WTC11 (cell line): ENCODE measurements around the gene CLCNKB.

ENCODE experiments used
- CREM ChIP-seq: sonication (generic); formaldehyde crosslinking; IDR thresholded peaks from 2 replicates; pipeline ENCODE4 v1.8.1; 2022; ENCODE audit warnings: mild to moderate bottlenecking, missing genetic modification reagents, moderate library complexity
- FOXP1 ChIP-seq: sonication (generic); formaldehyde crosslinking; IDR thresholded peaks from 2 replicates; pipeline ENCODE4 v1.8.0; 2022; ENCODE audit warnings: missing genetic modification reagents, mild to moderate bottlenecking, moderate library complexity, borderline replicate concordance
- GTF2I ChIP-seq: fragments of 250-450 bp; sonication (Bioruptor Pico); conservative IDR thresholded peaks from 2 replicates; pipeline ENCODE4 v1.4.0; 2021; ENCODE audit warnings: mild to moderate bottlenecking
- IRF2 ChIP-seq: sonication (generic); formaldehyde crosslinking; IDR thresholded peaks from 2 replicates; pipeline ENCODE4 v1.8.0; 2022; ENCODE audit warnings: low read depth, missing genetic modification reagents, borderline replicate concordance
- TEAD1 ChIP-seq: sonication (generic); formaldehyde crosslinking; IDR thresholded peaks from 2 replicates; pipeline ENCODE4 v1.8.0; 2022; ENCODE audit warnings: mild to moderate bottlenecking, missing genetic modification reagents
- ZBTB21 ChIP-seq: sonication (generic); formaldehyde crosslinking; IDR thresholded peaks from 2 replicates; pipeline ENCODE4 v1.8.1; 2023; ENCODE audit warnings: mild to moderate bottlenecking, missing genetic modification reagents, borderline replicate concordance
- ZNF232 ChIP-seq: sonication (generic); formaldehyde crosslinking; IDR thresholded peaks from 2 replicates; pipeline ENCODE4 v1.8.0; 2022; ENCODE audit warnings: mild to moderate bottlenecking, missing genetic modification reagents
- TF ChIP-seq, protein P1 (sequence below): sonication (generic); formaldehyde crosslinking; IDR thresholded peaks from 2 replicates; pipeline ENCODE4 v1.8.0; 2022; ENCODE audit warnings: missing genetic modification reagents
- TF ChIP-seq, protein P2 (sequence below): sonication (generic); formaldehyde crosslinking; IDR thresholded peaks from 2 replicates; pipeline ENCODE4 v1.8.1; 2023; ENCODE audit warnings: mild to moderate bottlenecking, missing genetic modification reagents, moderate library complexity
- TF ChIP-seq, protein P3 (sequence below): sonication (generic); formaldehyde crosslinking; IDR thresholded peaks from 2 replicates; pipeline ENCODE4 v1.8.0; 2022; ENCODE audit warnings: mild to moderate bottlenecking, missing genetic modification reagents
- TF ChIP-seq, protein P4 (sequence below): fragments of 200-600 bp; IDR thresholded peaks from 2 replicates; pipeline ENCODE4 v1.8.0; 2022; ENCODE audit warnings: antibody characterized with exemption
- TF ChIP-seq, protein P5 (sequence below): sonication (generic); formaldehyde crosslinking; IDR thresholded peaks from 2 replicates; pipeline ENCODE4 v1.8.0; 2023; ENCODE audit warnings: missing genetic modification reagents
- TF ChIP-seq, protein P6 (sequence below): sonication (generic); formaldehyde crosslinking; conservative IDR thresholded peaks from 2 replicates; pipeline ENCODE4 v1.8.1; 2023; ENCODE audit warnings: mild to moderate bottlenecking, low read depth, missing genetic modification reagents, moderate library complexity

DNA sequence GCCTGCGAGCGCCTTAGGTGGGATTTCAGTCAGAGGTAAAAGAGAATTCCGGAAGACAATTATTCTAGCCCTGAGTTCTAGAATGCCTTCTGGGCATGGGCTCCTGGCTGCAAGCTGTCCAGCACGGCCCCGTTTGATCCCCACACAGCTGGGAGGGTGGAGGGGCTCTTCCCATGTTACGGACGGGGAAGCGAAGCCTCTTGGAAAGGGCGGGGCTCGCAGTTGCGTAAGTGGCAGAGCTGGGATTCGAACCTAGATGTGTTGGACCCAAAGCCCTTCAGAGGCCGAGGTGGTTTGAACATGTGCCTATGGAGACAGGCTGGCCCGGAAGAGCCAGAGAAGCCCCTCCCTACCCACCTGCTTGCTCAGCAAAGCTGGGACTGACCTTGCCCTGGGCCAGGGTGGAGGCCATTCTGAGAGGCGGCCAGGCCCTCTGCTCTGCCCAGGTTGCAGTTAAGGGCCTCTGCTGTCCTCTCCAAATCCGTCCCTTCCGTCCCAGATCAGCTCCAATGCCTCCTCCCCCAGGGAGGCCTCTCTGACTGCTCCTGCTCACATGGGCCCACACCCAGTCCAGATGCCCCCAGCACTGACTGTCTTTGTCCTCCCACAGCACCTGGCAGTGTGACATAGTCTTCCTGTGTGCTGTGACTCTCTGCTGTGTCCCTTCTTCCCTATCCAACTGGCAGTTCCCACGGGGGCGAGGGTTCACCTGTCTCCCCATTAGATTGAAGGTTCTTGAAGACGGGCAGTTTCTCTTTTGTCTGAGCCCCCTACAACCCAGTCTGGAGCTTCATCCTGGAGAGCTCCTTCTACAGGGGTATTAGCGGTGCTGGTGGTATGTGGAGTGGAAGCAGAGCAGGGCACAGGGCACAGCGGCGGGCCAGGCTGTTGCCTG is 24.6 kb upstream of the CLCNKB start:
- TF ChIP-seq IRF2 (no peak), GTF2I (no peak), TEAD1 (CRISPR knock-in tag) (no peak), ZNF232 (CRISPR knock-in tag) (no peak), FOXP1 (CRISPR knock-in tag) (no peak), ZBTB21 (CRISPR knock-in tag) (no peak), CREM (no peak)
- TF ChIP-seq, protein P1, sequence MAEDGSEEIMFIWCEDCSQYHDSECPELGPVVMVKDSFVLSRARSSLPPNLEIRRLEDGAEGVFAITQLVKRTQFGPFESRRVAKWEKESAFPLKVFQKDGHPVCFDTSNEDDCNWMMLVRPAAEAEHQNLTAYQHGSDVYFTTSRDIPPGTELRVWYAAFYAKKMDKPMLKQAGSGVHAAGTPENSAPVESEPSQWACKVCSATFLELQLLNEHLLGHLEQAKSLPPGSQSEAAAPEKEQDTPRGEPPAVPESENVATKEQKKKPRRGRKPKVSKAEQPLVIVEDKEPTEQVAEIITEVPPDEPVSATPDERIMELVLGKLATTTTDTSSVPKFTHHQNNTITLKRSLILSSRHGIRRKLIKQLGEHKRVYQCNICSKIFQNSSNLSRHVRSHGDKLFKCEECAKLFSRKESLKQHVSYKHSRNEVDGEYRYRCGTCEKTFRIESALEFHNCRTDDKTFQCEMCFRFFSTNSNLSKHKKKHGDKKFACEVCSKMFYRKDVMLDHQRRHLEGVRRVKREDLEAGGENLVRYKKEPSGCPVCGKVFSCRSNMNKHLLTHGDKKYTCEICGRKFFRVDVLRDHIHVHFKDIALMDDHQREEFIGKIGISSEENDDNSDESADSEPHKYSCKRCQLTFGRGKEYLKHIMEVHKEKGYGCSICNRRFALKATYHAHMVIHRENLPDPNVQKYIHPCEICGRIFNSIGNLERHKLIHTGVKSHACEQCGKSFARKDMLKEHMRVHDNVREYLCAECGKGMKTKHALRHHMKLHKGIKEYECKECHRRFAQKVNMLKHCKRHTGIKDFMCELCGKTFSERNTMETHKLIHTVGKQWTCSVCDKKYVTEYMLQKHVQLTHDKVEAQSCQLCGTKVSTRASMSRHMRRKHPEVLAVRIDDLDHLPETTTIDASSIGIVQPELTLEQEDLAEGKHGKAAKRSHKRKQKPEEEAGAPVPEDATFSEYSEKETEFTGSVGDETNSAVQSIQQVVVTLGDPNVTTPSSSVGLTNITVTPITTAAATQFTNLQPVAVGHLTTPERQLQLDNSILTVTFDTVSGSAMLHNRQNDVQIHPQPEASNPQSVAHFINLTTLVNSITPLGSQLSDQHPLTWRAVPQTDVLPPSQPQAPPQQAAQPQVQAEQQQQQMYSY (CRISPR knock-in tag), result no peak
- TF ChIP-seq, protein P2, sequence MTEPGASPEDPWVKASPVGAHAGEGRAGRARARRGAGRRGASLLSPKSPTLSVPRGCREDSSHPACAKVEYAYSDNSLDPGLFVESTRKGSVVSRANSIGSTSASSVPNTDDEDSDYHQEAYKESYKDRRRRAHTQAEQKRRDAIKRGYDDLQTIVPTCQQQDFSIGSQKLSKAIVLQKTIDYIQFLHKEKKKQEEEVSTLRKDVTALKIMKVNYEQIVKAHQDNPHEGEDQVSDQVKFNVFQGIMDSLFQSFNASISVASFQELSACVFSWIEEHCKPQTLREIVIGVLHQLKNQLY, result no peak
- TF ChIP-seq, protein P3, sequence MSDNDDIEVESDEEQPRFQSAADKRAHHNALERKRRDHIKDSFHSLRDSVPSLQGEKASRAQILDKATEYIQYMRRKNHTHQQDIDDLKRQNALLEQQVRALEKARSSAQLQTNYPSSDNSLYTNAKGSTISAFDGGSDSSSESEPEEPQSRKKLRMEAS (CRISPR knock-in tag), result no peak
- TF ChIP-seq, protein P4, sequence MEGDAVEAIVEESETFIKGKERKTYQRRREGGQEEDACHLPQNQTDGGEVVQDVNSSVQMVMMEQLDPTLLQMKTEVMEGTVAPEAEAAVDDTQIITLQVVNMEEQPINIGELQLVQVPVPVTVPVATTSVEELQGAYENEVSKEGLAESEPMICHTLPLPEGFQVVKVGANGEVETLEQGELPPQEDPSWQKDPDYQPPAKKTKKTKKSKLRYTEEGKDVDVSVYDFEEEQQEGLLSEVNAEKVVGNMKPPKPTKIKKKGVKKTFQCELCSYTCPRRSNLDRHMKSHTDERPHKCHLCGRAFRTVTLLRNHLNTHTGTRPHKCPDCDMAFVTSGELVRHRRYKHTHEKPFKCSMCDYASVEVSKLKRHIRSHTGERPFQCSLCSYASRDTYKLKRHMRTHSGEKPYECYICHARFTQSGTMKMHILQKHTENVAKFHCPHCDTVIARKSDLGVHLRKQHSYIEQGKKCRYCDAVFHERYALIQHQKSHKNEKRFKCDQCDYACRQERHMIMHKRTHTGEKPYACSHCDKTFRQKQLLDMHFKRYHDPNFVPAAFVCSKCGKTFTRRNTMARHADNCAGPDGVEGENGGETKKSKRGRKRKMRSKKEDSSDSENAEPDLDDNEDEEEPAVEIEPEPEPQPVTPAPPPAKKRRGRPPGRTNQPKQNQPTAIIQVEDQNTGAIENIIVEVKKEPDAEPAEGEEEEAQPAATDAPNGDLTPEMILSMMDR, result no peak
- TF ChIP-seq, protein P5, sequence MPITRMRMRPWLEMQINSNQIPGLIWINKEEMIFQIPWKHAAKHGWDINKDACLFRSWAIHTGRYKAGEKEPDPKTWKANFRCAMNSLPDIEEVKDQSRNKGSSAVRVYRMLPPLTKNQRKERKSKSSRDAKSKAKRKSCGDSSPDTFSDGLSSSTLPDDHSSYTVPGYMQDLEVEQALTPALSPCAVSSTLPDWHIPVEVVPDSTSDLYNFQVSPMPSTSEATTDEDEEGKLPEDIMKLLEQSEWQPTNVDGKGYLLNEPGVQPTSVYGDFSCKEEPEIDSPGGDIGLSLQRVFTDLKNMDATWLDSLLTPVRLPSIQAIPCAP (CRISPR knock-in tag), result no peak
- TF ChIP-seq, protein P6, sequence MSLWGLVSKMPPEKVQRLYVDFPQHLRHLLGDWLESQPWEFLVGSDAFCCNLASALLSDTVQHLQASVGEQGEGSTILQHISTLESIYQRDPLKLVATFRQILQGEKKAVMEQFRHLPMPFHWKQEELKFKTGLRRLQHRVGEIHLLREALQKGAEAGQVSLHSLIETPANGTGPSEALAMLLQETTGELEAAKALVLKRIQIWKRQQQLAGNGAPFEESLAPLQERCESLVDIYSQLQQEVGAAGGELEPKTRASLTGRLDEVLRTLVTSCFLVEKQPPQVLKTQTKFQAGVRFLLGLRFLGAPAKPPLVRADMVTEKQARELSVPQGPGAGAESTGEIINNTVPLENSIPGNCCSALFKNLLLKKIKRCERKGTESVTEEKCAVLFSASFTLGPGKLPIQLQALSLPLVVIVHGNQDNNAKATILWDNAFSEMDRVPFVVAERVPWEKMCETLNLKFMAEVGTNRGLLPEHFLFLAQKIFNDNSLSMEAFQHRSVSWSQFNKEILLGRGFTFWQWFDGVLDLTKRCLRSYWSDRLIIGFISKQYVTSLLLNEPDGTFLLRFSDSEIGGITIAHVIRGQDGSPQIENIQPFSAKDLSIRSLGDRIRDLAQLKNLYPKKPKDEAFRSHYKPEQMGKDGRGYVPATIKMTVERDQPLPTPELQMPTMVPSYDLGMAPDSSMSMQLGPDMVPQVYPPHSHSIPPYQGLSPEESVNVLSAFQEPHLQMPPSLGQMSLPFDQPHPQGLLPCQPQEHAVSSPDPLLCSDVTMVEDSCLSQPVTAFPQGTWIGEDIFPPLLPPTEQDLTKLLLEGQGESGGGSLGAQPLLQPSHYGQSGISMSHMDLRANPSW (CRISPR knock-in tag), result no peak
